HG03108 (cell line): ENCODE data around the gene SLC11A1.

Source experiments
- ATAC-seq: cut with Tn5 transposase; IDR thresholded peaks from one replicate; pipeline ENCODE4 v1.9.1; 2021; ENCODE audit warnings: moderate library complexity; ENCODE audit not compliant: unreplicated experiment

Gene SLC11A1

GRCh38 chr2:218431878-218432277, 49.8 kb downstream of the SLC11A1 start:
- ATAC-seq, result no peak

DNA sequence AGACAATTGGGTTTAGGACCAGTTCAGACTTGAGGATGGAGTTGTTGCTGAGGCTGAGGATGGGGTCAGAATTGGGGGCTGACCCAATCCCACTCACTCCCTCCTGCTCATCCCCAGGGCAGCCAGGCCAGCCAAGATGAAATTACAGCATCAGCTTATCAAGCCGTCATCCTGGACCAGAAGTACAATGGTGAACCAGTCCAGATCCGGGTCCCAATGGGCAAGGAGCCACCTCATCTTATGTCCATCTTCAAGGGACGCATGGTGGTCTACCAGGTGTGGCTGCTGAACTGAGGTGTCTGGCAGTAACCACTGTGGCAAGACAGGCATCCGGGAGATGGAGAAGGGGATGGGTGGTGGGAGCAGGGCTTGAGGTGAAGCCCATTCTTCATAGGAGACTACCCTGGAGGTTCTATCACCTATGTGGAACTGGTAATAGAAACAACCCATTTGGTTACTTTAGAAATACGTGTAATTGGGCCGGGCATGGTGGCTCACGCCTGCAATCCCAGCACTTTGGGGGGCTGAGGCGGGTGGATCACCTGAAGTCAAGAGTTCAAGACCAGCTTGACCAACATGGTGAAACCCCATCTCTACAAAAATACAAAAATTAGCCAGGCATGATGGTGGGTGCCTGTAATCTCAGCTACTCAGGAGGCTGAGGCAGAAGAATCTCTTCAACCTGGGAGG, 50.7 kb downstream of the SLC11A1 start:
- no peak for ATAC-seq

GRCh38 chr2:218434456-218434855, 52.4 kb downstream of the SLC11A1 start:
- no peak for ATAC-seq

GRCh38 chr2:218435003-218435982, 53.2 kb downstream of the SLC11A1 start:
- no peak for ATAC-seq

GRCh38 chr2:218436992-218437391, 54.9 kb downstream of the SLC11A1 start:
- ATAC-seq, result no peak

DNA sequence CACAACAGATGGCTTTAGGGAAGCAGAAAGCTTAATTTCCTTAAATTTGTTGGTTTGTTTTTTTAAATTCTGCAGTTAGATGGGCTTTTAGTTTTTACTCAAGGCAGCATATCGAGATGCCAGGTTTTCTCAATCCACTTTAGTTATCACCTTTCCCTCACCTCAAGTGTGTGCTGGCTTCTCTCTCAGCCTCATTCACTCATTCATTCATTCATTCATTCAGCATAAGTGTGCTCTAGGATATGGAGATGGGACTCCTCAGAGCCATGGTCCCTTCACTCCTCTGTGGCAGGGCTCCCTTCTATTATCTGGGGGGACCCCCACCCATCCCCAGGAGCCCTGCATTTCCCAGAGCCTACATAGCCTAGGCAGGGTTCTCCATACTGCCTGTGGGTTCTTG, 55.9 kb downstream of the SLC11A1 start:
- ATAC-seq, result no peak

- ATAC-seq, result no peak
Measured at GRCh38 chr2:218438596-218438995, 56.5 kb downstream of the SLC11A1 start.

DNA sequence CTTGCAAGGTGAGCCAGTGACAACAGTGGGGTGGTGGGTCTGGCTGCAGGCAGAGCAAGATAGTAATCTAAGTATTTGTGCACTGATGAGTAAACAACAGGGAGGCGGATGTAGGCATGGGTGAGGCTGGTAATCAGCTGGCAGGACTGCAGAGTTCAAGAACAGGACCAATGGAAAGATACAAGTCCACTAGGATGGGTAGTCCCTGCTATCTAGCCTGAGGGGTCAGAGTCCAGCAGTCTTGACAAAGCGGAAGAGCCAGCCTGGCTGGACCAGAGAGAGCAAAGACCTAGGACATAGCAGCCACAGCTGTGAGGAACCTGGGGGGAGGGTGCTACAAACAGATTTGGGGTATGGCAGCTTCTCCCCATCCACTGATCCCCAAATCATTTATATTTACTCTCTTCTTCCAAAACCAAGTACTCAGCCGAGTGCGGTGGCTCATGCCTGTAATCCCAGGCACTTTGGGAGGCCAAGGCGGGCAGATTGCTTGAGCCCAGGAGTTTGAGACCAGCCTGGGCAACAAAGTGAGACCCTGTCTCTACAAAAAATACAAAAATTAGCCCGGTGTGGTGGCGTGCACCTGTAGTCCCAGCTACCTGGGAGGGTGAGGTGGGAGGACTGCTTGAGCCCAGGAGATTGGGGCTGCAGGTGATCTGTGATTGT, 62.8 kb downstream of the SLC11A1 start:
- ATAC-seq, result no peak

- no peak for ATAC-seq
Measured at GRCh38 chr2:218445602-218446001, 63.5 kb downstream of the SLC11A1 start.
